ENCODE results near the gene SPC24. TPM values are rescaled to one million over a fixed set of nuclear protein-coding genes. Genes with fewer than 3 reads are reported as not detected.

The SPC24 gene
- total and polyA plus RNA-seq, 9 of the 15 experiments (the other 6 are each of a cell fraction or from before 2014, with no cell fraction given) = 18.2 to 154 (median 60.9) TPM

DNA sequence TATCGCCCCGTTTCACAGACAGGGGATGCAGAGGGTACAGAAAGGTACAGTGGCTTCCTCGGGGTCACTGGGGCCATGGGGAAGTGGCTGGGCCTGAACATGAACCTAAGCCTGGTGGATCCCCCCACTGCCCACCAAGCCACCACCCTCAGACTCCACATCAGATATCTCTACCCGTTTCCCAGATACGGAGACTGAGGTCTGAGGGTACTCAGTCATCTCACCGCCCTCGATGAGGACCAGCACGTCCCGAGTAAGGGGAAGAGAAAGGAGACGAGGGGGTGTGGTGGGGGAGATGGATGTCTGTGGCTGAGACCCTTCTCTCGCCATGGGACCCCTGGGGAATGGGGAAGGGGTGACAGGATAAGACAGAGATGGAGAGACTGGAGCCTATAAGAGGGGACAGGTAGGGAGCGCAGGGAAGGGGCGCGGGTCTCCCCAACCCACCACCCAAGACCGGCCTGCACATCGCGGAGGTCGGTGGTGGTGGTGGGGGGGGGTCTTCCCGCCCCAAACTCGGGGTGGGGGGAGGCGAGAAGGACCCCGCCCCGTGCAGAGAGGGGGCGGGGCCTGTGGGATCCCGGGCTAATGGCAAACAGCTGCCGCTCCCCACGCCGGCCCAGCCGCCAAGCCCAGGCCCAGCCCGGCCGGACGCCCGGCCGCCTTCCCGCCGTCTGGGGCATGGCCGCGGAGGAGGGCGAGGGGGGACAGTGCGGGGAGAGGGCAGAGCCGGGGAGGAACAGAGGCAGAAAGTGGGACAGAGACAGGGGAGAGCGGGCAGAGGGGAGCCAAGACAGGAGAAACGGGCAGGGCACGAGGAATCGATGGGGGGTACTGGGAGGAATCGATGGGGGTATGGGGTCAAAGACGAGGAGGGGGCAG lies 41.1 kb upstream of the SPC24 start (continued):
- TF ChIP-seq, protein P1, sequence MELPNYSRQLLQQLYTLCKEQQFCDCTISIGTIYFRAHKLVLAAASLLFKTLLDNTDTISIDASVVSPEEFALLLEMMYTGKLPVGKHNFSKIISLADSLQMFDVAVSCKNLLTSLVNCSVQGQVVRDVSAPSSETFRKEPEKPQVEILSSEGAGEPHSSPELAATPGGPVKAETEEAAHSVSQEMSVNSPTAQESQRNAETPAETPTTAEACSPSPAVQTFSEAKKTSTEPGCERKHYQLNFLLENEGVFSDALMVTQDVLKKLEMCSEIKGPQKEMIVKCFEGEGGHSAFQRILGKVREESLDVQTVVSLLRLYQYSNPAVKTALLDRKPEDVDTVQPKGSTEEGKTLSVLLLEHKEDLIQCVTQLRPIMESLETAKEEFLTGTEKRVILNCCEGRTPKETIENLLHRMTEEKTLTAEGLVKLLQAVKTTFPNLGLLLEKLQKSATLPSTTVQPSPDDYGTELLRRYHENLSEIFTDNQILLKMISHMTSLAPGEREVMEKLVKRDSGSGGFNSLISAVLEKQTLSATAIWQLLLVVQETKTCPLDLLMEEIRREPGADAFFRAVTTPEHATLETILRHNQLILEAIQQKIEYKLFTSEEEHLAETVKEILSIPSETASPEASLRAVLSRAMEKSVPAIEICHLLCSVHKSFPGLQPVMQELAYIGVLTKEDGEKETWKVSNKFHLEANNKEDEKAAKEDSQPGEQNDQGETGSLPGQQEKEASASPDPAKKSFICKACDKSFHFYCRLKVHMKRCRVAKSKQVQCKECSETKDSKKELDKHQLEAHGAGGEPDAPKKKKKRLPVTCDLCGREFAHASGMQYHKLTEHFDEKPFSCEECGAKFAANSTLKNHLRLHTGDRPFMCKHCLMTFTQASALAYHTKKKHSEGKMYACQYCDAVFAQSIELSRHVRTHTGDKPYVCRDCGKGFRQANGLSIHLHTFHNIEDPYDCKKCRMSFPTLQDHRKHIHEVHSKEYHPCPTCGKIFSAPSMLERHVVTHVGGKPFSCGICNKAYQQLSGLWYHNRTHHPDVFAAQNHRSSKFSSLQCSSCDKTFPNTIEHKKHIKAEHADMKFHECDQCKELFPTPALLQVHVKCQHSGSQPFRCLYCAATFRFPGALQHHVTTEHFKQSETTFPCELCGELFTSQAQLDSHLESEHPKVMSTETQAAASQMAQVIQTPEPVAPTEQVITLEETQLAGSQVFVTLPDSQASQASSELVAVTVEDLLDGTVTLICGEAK (IDR thresholded peaks at IDR 0.05) = peak; percentile 58; the same call in 1 of the 2 replicates
- TF ChIP-seq, protein P1 (CRISPR knock-in tag; IDR thresholded peaks at IDR 0.05) = no peak
- TF ChIP-seq HDAC2 (IDR thresholded peaks at IDR 0.05) (0 out of 2 replicates have a peak, but pooled peaks have one; percentile 16), CTCFL (IDR thresholded peaks at IDR 0.05; ENCODE audit: borderline replicate concordance, insufficient read depth, low read depth, low read length, poor library complexity, severe bottlenecking) (no peak), ZBTB49 (CRISPR knock-in tag; IDR thresholded peaks at IDR 0.05; ENCODE audit: borderline replicate concordance) (no peak), BCOR (IDR thresholded peaks at IDR 0.05) (peak; percentile 69), CBX3 (IDR thresholded peaks at IDR 0.05; ENCODE audit: borderline replicate concordance in 1 of 2, low read length in 2 of 2) (no peak), SRSF9 (IDR thresholded peaks at IDR 0.05; ENCODE audit: borderline replicate concordance, low read depth, low read length) (no peak), ID3 (CRISPR knock-in tag; IDR thresholded peaks at IDR 0.05) (no peak), ID3 (tag; IDR thresholded peaks at IDR 0.05) (no peak), TRIM24 (IDR thresholded peaks at IDR 0.05) (no peak)
